IPS-NIHi7 (cell line): ENCODE measurements around the gene GPAT2.
A peak's percentile ranks its signal among the peaks of the same experiment; 100 is the strongest.
"Not testable (repeated sequence)": the region's sequence is repeated elsewhere in the genome, so short reads cannot be mapped to it uniquely, and the experiment has no call there.

ENCODE experiments used
- DNase-seq: peaks from one replicate; pipeline ENCODE4 v3.0.0; 2012; ENCODE audit warnings: mixed read lengths; ENCODE audit errors: extremely low spot score

The GPAT2 gene

DNA sequence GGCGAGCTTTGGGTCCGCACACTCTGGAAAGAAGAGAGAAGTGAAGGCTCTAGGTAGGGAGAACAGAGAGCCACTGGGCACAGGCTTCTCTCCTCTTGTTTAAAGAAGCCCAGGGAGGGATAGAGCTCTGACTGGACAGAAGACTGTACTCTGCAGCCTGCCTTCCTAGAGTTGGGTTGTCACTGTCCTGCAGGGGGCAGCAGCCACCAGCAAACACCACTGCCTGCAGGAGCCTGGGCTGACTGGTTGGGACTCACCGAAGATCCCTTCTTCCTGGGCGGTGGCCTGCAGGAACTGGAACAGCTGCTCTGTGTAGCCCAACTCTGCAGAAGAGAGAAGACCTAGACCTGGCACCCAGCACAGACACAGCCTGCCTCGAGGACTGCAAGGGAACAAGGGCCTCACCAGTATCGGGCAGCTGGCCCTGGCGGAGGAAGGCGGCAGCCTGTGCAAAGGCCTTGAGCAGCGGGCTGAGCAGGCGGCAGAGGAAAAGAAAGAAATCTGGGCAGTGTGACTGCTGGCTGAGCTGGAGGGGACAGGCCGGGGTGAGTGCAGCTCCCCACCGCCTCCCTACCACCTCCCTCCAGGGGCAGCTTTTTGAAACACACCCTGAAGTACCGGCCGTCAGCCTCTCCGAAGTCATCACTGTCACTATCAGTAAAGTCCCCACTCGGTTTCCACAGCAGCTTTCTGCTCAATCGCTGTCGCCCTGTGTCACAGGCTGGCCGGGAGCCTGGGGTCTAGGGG lies 11.8 kb downstream of the GPAT2 start:
- DNase-seq: peak; percentile 73

DNA sequence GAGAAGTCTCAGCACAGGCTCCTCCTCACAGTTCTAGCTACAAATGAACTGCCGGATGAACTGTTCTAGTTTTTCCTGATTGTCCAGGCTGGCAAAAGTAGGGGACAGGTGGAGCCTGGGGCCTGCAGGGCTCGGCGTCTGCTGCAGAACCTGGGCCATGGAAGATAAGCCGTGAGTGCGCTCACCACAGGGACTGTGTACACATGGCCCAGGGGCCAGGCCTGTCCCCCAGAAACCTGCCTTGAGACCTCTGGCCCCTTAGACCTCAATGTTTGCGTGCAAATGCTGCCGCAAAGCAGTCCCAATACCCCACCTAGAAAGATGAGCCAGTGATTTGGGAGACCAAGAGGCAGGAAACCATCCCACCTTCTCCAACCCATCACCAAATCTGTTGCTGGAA lies 12.6 kb downstream of the GPAT2 start:
- DNase-seq: not testable (repeated sequence)

DNA sequence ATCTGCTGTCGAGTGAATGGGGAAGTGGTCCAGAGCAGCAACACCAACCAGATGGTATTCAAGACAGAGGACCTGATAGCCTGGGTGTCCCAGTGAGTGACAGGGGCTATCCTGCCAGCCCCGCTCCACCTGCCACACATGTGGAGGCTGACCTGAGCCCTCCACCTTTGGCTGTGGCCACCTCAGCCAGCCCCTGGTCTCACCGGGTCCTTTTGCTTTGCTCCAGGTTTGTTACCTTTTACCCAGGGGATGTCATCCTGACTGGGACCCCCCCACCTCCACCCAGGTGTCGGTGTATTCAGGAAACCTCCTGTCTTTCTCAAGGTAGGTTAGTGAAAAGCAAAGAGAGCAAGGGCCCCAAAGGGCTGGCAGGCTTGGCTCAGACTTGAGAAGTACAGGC lies 13.6 kb downstream of the GPAT2 start:
- not testable (repeated sequence) for DNase-seq

DNA sequence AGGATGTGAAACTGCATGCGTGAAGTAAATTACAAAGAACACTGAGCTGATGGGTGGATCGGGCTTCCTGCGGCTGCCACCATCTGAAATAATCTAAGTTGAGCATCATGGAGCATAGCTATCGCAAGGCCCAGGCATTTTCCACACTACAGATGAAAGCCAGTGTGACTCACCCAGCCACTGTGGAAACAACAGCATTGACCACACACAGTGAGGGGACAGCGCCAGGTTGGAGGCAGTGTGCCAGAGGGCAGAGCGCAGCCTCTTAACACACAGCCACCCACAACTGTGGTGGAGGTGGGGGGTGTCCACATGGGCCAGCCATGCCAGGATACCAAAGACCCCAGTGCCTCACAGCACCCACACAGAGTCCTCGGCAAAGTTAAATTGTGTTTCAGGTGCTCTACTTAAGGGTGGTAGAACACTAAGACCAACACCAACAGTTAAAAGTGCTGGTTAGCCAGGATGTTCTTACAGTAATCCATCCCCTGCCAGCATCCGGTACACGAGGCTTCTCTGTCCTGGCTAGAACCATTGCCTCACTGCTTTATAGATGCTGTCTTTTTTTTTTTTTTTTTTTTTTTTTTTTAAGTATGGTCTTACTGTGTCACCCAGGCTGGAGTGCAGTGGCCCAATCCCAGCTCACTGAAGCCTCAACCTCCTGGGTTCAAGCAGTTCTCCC lies 14.7 kb downstream of the GPAT2 start:
- not testable (repeated sequence) for DNase-seq

DNA sequence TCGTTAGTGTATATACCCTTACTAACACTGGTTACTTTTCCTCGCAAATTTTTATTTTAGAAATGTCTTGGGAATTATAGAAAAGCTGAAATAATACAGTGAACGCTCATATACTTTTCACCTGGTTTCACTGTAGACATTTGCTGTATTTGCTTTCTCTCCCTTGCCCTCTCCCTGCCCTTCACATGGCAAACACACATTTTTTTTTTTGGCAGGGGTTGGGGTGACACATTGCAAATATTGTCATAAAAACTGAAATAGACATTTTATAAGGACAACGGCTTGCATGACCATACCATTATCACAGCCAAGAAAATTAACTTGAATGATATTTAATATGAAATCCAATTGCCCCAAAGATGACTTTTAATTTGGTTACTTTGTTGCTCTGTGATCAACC lies 18.4 kb downstream of the GPAT2 start:
- not testable (repeated sequence) for DNase-seq

DNA sequence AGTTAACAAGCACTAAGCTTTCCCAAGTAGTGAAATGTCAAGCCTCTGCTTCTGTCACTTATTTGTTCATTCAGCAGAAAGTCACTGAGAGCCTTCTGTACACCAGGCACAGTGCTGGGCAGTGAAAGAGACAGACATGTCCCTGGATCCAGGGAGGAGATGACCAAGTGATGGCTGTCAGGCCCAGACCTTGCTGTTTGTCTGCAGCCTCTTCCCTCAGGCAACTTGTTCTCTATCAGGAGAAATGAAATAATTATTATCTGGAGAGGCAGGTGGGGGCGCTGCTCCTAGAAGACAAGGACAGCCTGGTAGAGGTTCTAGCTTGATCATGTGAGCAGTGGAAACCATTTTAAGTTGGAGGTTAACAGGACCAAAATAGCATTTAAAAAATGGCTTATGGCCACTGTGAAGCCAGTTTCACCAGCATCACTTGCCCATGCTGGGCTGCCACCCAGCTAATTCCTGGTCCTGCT lies 21.9 kb downstream of the GPAT2 start:
- DNase-seq: not testable (repeated sequence)

DNA sequence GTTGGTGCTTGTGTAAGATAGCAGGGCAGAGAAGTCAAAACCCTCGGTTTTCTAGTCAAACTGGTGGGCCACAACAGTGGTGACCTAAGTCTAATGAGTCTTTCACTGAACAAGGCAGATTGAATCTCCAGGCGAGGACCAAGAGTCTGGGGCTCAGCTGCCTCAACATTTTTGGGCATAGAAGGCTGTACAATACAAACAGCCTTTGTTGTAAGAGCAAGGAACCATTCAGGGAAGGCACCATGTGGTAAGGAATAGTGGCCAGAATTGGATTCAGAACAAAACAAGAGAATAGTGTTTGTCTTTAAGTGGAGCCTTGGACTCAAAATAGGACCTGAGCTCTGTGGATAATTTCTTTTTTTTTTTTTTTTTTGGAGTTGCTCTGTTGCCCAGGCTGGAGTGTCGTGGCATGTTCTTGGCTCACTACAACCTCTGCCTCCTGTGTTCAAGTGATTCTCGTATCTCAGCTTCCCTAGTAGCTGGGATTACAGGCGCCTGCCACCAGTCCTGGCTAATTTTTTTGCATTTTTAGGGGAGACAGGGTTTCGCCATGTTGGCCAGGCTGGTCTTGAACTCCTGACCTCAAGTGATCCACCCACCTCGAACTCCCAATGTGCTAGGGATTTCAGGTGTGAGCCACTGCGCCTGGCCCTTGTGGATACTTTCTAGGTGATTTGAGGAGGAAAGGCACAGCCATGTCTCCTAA lies 22.5 kb downstream of the GPAT2 start:
- not testable (repeated sequence) for DNase-seq

DNA sequence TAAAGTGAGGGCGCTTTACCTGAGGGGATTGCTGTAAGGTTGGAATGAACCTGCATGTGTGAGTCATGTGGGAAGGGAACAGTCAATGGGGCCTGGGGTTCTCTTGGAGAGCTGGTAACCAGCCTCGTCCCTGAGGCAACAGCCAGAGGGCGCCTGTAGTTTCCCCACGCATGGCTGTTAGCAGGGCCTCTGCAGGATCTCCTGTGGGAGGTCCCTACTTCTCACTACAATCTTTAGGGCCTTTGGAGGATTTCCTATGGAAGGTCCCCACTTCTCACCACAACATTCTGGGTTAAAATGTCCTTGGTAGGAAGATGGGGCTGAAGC lies 23.6 kb downstream of the GPAT2 start:
- DNase-seq: not testable (repeated sequence)

DNA sequence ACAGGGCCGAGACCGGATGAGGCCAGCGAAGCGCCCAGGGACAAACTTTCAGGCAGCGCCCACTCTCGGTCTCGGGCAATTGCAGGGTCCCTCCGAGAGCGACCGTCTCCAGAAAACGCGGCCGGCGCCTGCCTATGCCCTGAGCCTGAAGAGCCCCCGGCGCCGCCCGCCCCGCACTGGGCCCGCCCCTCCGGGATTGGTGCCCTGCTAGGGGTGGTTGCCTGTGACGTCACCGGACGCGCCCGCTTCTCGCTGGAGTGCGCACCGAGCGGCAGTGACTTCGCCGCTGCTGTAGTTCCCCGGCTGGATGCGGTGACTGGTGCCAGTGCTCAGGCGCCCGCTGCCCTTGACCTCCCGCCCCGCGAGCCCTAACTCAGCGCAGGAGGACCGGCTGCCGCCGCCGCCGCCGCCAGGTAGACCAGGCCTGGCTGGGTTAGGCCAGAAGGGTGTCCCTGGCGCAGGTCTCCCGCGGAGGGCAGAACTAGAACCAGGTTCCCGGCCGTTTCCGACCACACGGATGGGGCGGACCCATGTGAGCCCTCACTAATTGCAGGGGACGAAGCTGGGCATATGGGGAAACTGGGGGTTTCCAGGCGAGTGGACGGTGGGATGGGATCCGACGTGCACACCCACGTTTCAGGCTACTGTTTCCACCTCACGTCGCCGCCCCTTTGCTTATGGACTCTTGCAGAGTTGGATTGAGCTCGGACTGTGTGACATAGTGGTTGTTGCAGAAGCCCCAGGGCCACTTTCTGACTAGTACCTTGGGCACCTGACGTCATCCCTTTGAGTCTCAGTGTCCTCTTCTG lies 24.2 kb downstream of the GPAT2 start:
- peak; percentile 77 for DNase-seq

DNA sequence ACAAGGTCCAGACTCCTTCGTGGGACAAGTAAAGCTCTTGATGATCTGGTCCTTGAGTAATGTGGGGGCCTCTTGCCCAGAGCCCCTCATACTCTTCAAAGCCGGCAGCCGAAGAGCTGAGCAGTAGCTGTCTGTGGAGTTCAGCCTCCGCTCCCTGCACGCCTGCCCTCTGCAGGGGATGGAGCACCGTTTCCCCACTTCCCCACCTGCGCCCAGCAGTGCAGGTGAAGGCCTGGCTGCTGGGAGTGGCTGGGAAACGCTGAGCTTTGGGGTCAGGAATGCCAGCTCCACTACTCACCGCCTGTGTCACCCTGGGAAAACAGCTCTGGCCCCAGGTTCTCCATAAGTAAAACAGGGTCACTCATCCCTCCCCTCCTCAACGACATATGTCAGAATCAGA lies 24.9 kb downstream of the GPAT2 start:
- DNase-seq: peak; percentile 8

DNA sequence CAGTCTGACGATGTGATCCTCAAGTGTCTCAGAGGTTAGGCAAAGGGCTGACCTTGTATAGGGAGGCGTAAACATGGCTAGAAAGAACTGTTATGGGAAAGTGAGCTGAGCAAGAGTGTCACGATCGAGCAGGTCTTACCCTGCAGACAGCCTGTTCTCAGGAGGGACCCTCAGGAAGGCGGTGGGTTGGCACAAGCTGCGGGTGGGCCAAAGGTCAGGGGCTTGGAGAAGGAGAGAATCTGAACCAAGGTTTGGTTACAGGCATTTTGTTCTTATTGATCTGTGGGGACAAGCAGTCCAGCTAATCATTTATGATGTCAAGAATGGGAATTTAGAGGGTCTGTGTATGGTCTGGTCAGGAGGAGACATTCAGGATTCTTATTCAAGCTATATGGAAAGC lies 26.7 kb downstream of the GPAT2 start:
- DNase-seq: not testable (repeated sequence)

DNA sequence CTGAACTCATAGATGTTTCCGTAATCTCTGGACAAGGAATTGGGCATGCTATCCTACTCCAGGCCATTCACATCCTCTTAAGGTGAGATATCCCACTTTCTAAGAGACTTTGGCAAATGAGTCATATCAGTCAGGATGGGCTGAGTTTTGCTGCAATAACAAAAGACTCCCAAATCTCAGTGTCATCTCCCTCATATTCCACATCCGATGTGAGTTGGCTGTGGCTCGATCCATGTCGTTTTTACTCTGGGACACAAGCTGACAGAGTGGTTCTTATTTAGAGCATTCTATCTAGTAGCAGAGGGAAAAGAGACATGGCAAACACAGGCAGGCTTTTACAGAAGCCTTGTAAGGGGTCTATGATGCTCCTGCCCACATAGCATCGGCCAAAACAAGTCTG lies 28.5 kb downstream of the GPAT2 start:
- DNase-seq: not testable (repeated sequence)

DNA sequence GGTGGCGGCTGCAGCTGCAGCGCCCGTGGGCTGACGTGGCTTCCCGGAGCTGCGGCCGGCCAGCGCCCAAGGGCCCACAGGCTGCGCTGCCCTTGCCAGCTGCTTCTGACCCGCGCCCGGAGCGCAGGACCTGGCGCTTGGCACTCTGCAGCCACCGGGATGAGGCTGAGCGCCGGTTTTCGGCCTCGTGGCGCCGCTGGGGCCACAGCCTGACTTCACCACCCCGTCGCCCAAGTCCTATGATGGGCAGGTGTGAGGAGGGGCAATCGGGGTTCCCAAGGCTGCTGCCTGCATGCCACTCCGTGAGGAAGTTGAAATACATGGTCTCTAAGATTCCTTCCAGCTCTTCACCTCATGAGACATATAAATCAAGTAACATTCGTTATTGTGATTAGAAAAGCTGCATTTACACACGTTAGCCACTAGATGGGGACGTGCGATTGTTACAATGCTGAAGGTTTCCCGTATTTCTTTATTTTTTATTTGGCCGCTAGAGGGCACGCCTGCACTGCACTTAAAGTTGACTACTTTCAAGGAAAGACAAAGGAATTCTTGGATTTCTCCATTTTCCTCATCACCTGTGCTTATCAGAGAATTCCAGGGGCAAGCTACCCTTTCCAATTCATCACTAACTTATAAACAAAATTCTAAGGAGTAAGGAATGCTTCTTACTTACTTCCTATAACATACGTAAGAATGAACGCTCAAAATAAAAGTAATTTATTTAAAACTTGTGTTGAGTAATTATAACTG lies 42.0 kb downstream of the GPAT2 start:
- DNase-seq: not testable (repeated sequence)

DNA sequence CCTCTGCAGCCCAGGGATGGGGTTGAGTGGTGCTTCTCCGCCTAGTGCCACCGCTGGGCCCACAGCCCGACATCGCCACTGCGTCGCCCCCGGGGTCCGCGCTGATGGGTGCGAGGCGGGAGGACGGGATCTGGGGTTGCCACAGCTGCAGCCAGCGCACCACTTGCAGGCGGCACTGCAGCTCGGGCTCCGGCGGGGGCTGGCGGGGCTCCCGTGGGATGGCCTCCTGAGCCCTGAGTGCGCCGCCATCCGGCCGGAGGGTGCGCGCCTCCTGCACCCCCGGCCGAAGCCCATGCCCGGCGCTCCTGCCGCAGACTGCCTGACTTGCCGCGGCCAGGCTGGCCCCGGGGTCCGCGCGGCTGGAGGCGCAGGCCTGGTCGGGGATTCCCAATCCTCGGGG lies 42.6 kb downstream of the GPAT2 start:
- DNase-seq: not testable (repeated sequence)

DNA sequence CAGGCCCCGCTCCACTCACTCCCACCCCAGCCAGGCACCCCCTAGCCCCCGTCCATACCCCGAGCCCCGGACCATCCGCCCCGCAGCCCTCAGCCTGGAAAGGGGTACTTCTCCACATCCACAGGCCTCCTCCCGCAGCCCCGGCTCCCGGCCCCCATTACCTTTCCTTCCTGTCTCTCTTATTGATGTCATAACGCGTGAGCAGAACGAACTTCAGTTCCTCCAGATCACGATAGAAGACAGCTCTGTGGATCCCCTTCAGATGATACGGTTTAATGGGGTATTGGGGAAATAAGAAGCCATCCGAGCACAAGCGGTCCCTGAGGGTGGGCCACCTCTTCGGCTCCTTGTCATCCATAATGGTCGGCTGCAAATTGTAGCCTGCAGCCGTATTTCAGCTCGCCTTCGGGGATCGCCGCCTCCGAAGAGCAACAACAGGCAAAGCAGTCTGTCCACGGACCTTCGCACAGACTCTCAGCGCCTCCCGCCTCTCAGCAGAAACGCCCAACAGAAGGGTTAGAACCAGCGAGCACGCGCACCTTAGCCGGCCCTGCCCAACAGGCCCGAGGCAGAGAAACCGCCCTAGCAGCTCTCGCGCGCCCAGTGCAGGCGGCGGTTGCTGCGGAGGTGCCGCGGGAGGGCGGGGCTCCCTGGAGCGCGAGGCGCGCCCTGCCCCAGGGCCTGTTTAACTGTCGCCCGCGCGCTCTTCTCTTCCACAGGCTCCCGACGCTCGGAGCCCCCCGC lies 43.2 kb downstream of the GPAT2 start, which contains the start of gene ANKRD36C:
Gene ANKRD36C (minus strand): TSS at position 474 of the 744 bp plus-strand sequence. CDS start 116 bp downstream, at position 358.
- not testable (repeated sequence) for DNase-seq

DNA sequence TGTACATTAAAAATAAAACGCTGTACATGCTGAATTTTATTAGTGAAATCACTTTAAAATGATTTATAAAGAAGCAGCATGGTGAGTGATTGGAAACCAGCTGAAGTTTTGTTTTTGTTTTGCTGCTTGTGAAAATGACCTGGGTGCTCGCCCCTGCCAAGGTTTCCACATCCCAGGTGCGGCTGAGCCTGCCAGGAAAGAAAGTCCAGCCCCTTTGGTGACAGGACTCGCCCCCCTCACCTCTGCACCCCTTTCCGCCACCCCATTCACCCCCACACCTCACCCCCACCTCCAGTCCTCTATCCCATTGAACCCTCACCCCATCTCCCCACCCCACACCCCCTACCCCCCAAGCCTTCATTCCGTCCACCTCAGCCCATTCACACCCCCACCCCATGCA lies 43.8 kb downstream of the GPAT2 start:
- DNase-seq: not testable (repeated sequence)
